ENCODE data around the gene ADCY5. TPM values are rescaled to one million over a fixed set of nuclear protein-coding genes. Genes with fewer than 3 reads are reported as not detected.

The ADCY5 gene
- polyA plus RNA-seq, 1 experiment: 0.21 TPM

GRCh38 chr3:123476967-123477750 lies 28.3 kb upstream of the ADCY5 start:
- POLR2A ChIA-PET: no interaction called here
- H3K36me3 ChIP-seq (ENCODE audit: control insufficient read depth, insufficient read depth, low read length): no peaks in the 10 kb centered on the region
- no peak overlapping the region for H3K4me3 ChIP-seq (ENCODE audit: low read depth, low read length)
- CTCF ChIA-PET: interaction anchor here (3.3 kb wide), 1 partner anchor 12 kb away, joined by 12 read pairs; no protein-coding TSS in a partner anchor
- no peak for DNase-seq (ENCODE audit: low read depth)
- TF ChIP-seq CTCF (IDR thresholded peaks at IDR 0.05; ENCODE audit: insufficient read depth, low read depth, low read length): no peak
- peaks cover 14% of the 10 kb centered on the region for H3K27me3 ChIP-seq (ENCODE audit: control insufficient read depth, insufficient read depth, low read length)

- Histone ChIP-seq H3K27me3 (ENCODE audit: control insufficient read depth, insufficient read depth, low read length) (peaks cover 15% of the 10 kb centered on the region), H3K36me3 (ENCODE audit: control insufficient read depth, insufficient read depth, low read length) (no peaks in the 10 kb centered on the region), H3K4me3 (ENCODE audit: low read depth, low read length) (no peak overlapping the region)
- POLR2A ChIA-PET: no interaction called here
- CTCF ChIA-PET: interaction anchor here (3.3 kb wide), 1 partner anchor 13 kb away, joined by 12 read pairs; no protein-coding TSS in a partner anchor
- no peak for DNase-seq (ENCODE audit: low read depth)
- TF ChIP-seq CTCF (IDR thresholded peaks at IDR 0.05; ENCODE audit: insufficient read depth, low read depth, low read length): no peak
Measured at GRCh38 chr3:123475786-123476185, 26.9 kb upstream of the ADCY5 start.

GRCh38 chr3:123471106-123471505 lies 22.2 kb upstream of the ADCY5 start:
- DNase-seq (ENCODE audit: low read depth): no peak
- no peaks in the 10 kb centered on the region for H3K36me3 ChIP-seq (ENCODE audit: control insufficient read depth, insufficient read depth, low read length)
- no peak overlapping the region for H3K4me3 ChIP-seq (ENCODE audit: low read depth, low read length)
- peaks cover 16% of the 10 kb centered on the region for H3K27me3 ChIP-seq (ENCODE audit: control insufficient read depth, insufficient read depth, low read length)
- TF ChIP-seq CTCF (IDR thresholded peaks at IDR 0.05; ENCODE audit: insufficient read depth, low read depth, low read length): no peak
- CTCF ChIA-PET: no interaction called here
- POLR2A ChIA-PET: no interaction called here

GRCh38 chr3:123469323-123469995 lies 20.6 kb upstream of the ADCY5 start:
- ChIA-PET POLR2A (no interaction called here), CTCF (no interaction called here)
- H3K36me3 ChIP-seq (ENCODE audit: control insufficient read depth, insufficient read depth, low read length): no peaks in the 10 kb centered on the region
- H3K27me3 ChIP-seq (ENCODE audit: control insufficient read depth, insufficient read depth, low read length): peaks cover 7% of the 10 kb centered on the region
- no peak for TF ChIP-seq CTCF (IDR thresholded peaks at IDR 0.05; ENCODE audit: insufficient read depth, low read depth, low read length)
- no peak for DNase-seq (ENCODE audit: low read depth)
- H3K4me3 ChIP-seq (ENCODE audit: low read depth, low read length): no peak overlapping the region

GRCh38 chr3:123467046-123467445 lies 18.2 kb upstream of the ADCY5 start:
- ChIA-PET POLR2A (no interaction called here), CTCF (no interaction called here)
- Histone ChIP-seq H3K4me3 (ENCODE audit: low read depth, low read length) (no peak overlapping the region), H3K36me3 (ENCODE audit: control insufficient read depth, insufficient read depth, low read length) (no peaks in the 10 kb centered on the region), H3K27me3 (ENCODE audit: control insufficient read depth, insufficient read depth, low read length) (peaks cover 16% of the 10 kb centered on the region)
- TF ChIP-seq CTCF (IDR thresholded peaks at IDR 0.05; ENCODE audit: insufficient read depth, low read depth, low read length): no peak
- no peak for DNase-seq (ENCODE audit: low read depth)
